Hematopoietic multipotent progenitor cell treated with erythropoietin and hydrocortisone succinate and interleukin-3 and kit ligand, for 8 days (in vitro differentiated cells): ENCODE results near the gene CENPP.
"Not testable (repeated sequence)": the region's sequence is repeated elsewhere in the genome, so short reads cannot be mapped to it uniquely, and the experiment has no call there.

Experiments used
- DNase-seq: peaks from one replicate; pipeline ENCODE4 v3.0.0-alpha.2; 2015

CENPP gene

GRCh38 chr9:92619601-92620300 lies 294.0 kb downstream of the CENPP start:
- DNase-seq = no peak

GRCh38 chr9:92620845-92621244 lies 295.1 kb downstream of the CENPP start:
- no peak for DNase-seq

DNA sequence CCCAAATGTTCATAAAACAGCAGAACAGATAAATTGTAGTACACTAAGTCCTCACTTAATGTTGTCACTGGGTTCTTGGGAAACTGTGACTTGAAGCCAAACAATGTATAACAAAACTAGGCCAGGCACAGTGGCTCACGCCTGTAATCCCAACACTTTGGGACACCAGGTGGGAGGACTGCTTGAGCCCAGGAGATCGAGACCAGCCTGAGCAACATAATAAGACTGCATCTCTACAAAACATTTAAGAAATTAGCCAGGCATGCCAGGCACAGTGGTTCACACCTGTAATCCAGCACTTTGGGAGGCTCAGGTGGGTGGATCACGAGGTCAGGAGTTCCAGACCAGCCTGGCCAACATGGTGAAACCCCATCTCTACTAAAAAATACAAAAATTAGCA lies 298.2 kb downstream of the CENPP start:
- DNase-seq = not testable (repeated sequence)

GRCh38 chr9:92626484-92626883 lies 300.7 kb downstream of the CENPP start:
- no peak for DNase-seq

- DNase-seq = no peak
Measured at GRCh38 chr9:92627651-92628050, 301.9 kb downstream of the CENPP start.

- DNase-seq = no peak
Measured at GRCh38 chr9:92631452-92632343, 305.9 kb downstream of the CENPP start.

GRCh38 chr9:92632641-92633040 lies 306.9 kb downstream of the CENPP start:
- no peak for DNase-seq

DNA sequence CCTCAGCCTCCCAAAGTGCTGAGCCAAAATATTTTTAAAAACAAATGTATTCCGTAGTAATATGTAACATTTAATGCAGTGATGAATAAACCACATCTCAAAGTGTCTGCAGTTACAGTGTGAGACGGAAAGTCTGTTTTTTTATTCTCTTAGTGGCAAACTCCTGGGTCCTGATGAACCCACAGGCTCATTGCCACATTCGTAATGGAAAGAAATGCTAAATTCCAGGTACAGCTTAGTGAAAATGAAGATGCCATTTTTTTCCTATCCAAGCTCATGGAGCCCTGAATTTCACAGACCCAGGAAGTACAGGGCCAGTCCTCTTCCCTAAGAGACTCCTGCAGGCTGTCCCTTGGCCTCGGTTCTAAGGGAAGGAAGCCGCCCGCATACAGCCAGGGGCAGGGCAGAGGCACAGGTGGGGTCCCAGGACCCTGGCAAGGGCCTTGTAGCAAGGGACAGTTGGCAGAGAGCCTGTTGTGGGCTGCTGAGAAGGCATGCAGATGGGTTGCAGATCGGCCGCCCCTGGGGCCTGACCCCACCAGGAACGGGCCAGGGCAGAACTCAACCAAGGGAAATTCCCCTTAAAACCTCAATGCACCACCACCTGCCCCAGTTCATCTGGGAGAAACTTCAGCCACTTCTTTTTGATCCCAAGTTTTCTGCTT lies 308.0 kb downstream of the CENPP start:
- DNase-seq = no peak

GRCh38 chr9:92634712-92635605 lies 309.2 kb downstream of the CENPP start:
- DNase-seq = peak; percentile 70

GRCh38 chr9:92635760-92636159 lies 310.0 kb downstream of the CENPP start:
- DNase-seq = no peak

- no peak for DNase-seq
Measured at GRCh38 chr9:92636627-92637026, 310.9 kb downstream of the CENPP start.

DNA sequence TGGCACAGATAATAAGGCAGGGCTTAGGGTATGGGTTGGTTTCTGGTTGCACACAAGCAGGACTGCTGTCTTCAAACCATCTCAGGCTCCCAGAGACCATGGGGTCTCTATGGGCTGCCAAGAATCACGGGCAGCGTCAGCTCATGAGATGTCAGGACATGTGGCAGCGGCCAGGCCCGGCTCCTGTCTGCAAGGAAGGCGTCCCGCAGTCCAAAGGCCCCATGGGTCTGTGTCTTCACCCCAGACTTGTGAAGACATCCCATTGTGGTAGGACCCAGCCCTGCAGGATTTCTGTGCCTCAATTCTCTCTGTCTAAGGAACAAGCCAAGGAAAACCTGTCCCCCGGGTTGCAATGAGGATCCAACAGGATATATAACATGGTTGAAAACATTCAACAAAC lies 311.6 kb downstream of the CENPP start:
- no peak for DNase-seq

- no peak for DNase-seq
Measured at GRCh38 chr9:92637886-92638620, 312.3 kb downstream of the CENPP start.

DNA sequence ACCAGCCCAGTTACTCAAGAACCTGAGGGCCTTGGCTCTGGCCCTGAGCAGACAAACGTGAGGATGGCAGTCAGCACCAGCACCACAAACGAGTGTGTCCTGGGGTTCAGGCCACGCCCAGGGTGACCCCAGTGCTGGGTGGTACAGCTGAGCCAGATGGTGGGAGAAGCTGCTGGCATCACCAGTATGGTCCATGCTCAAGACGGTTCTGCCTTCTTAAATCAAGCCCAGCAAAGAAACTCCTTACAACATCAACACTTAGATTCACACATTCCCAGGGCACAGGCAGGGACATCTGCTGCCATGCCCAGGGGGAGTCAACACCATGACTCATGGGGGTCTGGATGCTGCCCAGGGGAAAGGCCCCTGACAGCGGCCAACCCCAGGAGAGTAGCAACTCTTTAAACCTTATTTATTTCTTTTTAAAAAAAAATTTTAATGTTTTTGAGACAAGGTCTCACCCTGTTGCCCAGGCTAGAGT lies 312.9 kb downstream of the CENPP start:
- no peak for DNase-seq

DNA sequence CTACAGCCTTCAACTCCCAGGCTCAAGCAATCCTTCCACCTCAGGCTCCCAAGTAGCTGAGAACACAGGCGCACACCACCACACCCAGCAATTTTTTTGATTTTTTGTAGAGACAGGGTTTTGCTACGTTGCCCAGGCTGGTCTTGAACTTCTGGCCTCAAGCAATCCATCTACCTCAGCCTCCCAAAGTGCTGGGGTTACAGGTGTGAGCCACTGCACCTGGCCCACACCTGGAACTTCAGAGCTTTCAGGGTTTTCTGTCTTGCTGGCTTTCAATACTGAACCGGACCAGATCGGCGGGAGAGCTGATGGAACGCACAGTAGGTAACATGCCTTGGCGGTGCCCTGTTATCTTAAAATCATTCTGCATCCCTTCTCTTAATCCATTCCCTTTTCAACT lies 313.4 kb downstream of the CENPP start:
- no peak for DNase-seq

DNA sequence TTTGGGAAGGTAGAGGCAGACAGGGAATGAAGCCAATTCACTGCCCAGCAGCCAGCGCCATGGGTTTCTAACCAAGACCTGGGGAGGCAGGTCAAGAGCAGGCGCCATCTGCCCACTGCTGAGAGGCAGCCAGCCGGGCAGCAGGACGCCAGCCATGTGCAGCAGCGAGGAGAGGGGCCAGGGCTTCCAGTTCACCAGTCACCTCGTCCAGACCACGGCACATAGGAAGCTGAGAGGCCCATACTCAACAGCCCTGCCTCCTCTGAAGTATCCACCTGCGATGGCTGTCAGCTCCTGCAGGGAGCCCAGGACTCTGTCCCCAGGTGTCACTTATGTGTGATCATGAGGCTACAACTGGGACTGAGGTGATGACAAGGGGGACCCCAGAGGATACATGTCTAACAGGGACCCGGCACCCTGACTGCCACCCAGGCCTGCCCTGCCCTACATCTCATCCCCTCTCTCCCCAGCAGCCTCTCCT lies 314.1 kb downstream of the CENPP start:
- DNase-seq = no peak

- DNase-seq = no peak
Measured at GRCh38 chr9:92640398-92641091, 314.8 kb downstream of the CENPP start.

DNA sequence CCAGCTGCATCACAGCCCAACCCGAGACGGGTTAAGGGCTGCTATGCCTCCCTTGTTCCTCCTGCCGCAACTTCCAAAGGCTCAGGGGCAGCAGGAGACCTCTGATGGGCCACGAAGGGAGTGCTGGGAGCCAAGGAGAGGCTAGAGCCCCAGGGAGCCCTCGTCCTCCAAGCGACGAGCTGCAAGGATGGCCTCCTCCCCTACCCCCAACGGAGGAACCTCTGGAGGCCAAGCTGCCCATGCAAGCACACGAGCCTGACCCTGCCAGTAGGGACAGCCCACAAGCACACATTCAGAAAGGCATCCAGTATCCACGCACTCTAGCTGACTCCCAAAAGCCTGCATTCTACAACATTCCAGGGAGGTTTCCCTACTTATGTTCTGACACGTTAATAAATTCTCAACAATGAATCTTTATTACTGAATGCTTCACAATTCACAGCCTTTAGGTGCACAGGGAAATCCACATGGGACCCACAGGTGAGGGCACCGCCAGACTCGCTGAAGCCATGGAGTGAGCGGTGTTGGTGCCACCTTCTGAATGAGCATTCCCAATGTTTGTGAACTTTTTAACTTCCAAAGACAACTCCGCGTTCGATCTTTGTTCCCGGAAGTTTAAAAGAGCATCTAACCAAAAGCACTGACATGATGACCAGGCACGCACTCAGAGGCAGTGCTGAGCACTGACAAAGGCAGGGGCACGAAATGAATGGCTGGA lies 315.5 kb downstream of the CENPP start:
- no peak for DNase-seq

DNA sequence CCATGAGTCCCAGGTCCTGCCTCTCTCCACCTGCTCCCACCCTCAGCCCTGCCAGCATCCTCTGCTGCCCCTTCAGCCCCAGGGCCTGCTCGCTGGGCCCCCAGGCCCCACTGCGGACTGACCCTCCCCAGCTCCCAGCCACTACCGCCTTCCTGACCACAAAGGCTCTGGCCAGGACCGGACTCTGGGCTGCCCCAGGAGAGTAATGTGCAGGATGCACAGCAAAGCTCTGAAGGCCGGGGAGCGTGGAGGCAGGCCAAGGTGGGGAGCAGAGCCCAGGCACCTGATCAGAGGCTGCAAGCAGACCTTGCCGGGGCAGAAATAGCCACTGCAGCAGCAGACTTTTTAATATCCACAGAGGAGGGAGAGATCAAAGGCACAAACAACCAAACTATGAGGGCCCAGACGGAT lies 316.3 kb downstream of the CENPP start:
- no peak for DNase-seq

GRCh38 chr9:92642564-92642963 lies 316.8 kb downstream of the CENPP start:
- no peak for DNase-seq
